Neural progenitor cell (in vitro differentiated cells): ENCODE results near the gene CEP120. TPM values are rescaled to one million over a fixed set of nuclear protein-coding genes. Genes with fewer than 3 reads are reported as not detected.

Experiments used
- DNase-seq: peaks from one replicate; pipeline ENCODE4 v3.0.0-alpha.2; 2016; ENCODE audit warnings: low spot score
- H2AFZ ChIP-seq: fragments of 200-600 bp; sonication (generic); replicated peaks from 2 replicates; pipeline ENCODE4 v1.6.1; 2016; ENCODE audit warnings: antibody characterized with exemption
- H3F3A ChIP-seq: fragments of 200-600 bp; sonication (generic); 2 replicates; pipeline ENCODE4 v1.6.1; 2016; ENCODE audit warnings: antibody characterized with exemption, low read depth
- H3K27ac ChIP-seq: fragments of 200-600 bp; sonication (generic); 2 replicates; pipeline ENCODE4 v1.5.1; 2016; ENCODE audit warnings: mild to moderate bottlenecking
- H3K27me3 ChIP-seq: fragments of 200-600 bp; sonication (generic); 2 replicates; pipeline ENCODE4 v1.6.1; 2016; ENCODE audit warnings: mild to moderate bottlenecking, moderate library complexity
- H3K36me3 ChIP-seq: fragments of 200-600 bp; sonication (generic); 2 replicates; pipeline ENCODE4 v1.5.1; 2016
- H3K4me1 ChIP-seq: fragments of 200-600 bp; sonication (generic); 2 replicates; pipeline ENCODE4 v1.6.1; 2016; ENCODE audit warnings: mixed run types
- H3K4me2 ChIP-seq: fragments of 200-600 bp; sonication (generic); 2 replicates; pipeline ENCODE4 v1.6.1; 2016
- H3K4me3 ChIP-seq: fragments of 200-600 bp; sonication (generic); 2 replicates; pipeline ENCODE4 v1.5.1; 2016
- H3K79me2 ChIP-seq: fragments of 200-600 bp; sonication (generic); 2 replicates; pipeline ENCODE4 v1.6.1; 2016; ENCODE audit warnings: low read depth
- H3K9ac ChIP-seq: fragments of 200-600 bp; sonication (generic); 2 replicates; pipeline ENCODE4 v1.6.1; 2016
- H3K9me3 ChIP-seq: fragments of 200-600 bp; sonication (generic); 2 replicates; pipeline ENCODE4 v1.5.1; 2016; ENCODE audit warnings: low read depth
- H4K20me1 ChIP-seq: fragments of 200-600 bp; sonication (generic); 2 replicates; pipeline ENCODE4 v1.6.1; 2016; ENCODE audit warnings: low read depth
- H3K27ac Mint-ChIP-seq: 3 replicates; pipeline ENCODE4 v1.8.0; 2021; ENCODE audit warnings: mixed read lengths
- H3K27me3 Mint-ChIP-seq: 2 replicates; pipeline ENCODE4 v1.8.0; 2022; ENCODE audit warnings: low read depth, mild to moderate bottlenecking, inconsistent platforms, moderate library complexity, mixed read lengths; ENCODE audit not compliant: insufficient read depth
- H3K36me3 Mint-ChIP-seq: 3 replicates; pipeline ENCODE4 v1.8.0; 2021; ENCODE audit warnings: mixed read lengths
- H3K4me1 Mint-ChIP-seq: 3 replicates; pipeline ENCODE4 v1.8.0; 2021; ENCODE audit warnings: mixed read lengths
- H3K4me3 Mint-ChIP-seq: 3 replicates; pipeline ENCODE4 v1.8.0; 2021; ENCODE audit warnings: mild to moderate bottlenecking, moderate library complexity, mixed read lengths
- H3K9me3 Mint-ChIP-seq: 3 replicates; pipeline ENCODE4 v1.8.0; 2020; ENCODE audit warnings: mixed read lengths
- EZH2 ChIP-seq: fragments of 200-600 bp; sonication (generic); IDR thresholded peaks from 2 replicates; pipeline ENCODE4 v1.6.1; 2017; ENCODE audit warnings: antibody characterized with exemption, mild to moderate bottlenecking, moderate library complexity
- EZH2phosphoT487 ChIP-seq: fragments of 200-600 bp; sonication (generic); IDR thresholded peaks from 2 replicates; pipeline ENCODE4 v1.6.1; 2017; ENCODE audit warnings: antibody characterized with exemption
- total RNA-seq: library from RNA; depleted of rRNA; stranded (reverse); fragments of >200 nt; gene quantifications from 2 replicates; pipeline ENCODE4 v1.2.3, GENCODE V29; 2015; ENCODE audit warnings: low replicate concordance
- TF ChIP-seq, protein P1 (sequence below): fragments of 200-600 bp; sonication (generic); IDR thresholded peaks from 2 replicates; pipeline ENCODE4 v1.5.1; 2017; ENCODE audit warnings: antibody characterized with exemption, mild to moderate bottlenecking

The CEP120 gene
- total RNA-seq, 1 donor from 2014 or later: 38.5 TPM

GRCh38 chr5:123365156-123365555 is 58.0 kb downstream of the CEP120 start:
- Mint-ChIP-seq H3K4me1 (no peaks in the 10 kb centered on the region), H3K4me3 (no peak overlapping the region), H3K9me3 (no peaks in the 10 kb centered on the region), H3K27ac (no peak overlapping the region), H3K36me3 (peaks cover 8% of the 10 kb centered on the region), H3K27me3 (peaks cover 2% of the 10 kb centered on the region)
- Histone ChIP-seq H3K4me2 (no peak overlapping the region), H3K4me3 (no peak overlapping the region), H3K27ac (no peak overlapping the region), H2AFZ (no peak overlapping the region), H3K4me1 (no peaks in the 10 kb centered on the region), H3F3A (no peaks in the 10 kb centered on the region), H3K27me3 (no peaks in the 10 kb centered on the region), H4K20me1 (no peaks in the 10 kb centered on the region), H3K79me2 (no peaks in the 10 kb centered on the region), H3K36me3 (peaks cover 13% of the 10 kb centered on the region), H3K9ac (no peak overlapping the region), H3K9me3 (no peaks in the 10 kb centered on the region)
- TF ChIP-seq EZH2phosphoT487 (no peak), EZH2 (no peak)
- TF ChIP-seq, protein P1, sequence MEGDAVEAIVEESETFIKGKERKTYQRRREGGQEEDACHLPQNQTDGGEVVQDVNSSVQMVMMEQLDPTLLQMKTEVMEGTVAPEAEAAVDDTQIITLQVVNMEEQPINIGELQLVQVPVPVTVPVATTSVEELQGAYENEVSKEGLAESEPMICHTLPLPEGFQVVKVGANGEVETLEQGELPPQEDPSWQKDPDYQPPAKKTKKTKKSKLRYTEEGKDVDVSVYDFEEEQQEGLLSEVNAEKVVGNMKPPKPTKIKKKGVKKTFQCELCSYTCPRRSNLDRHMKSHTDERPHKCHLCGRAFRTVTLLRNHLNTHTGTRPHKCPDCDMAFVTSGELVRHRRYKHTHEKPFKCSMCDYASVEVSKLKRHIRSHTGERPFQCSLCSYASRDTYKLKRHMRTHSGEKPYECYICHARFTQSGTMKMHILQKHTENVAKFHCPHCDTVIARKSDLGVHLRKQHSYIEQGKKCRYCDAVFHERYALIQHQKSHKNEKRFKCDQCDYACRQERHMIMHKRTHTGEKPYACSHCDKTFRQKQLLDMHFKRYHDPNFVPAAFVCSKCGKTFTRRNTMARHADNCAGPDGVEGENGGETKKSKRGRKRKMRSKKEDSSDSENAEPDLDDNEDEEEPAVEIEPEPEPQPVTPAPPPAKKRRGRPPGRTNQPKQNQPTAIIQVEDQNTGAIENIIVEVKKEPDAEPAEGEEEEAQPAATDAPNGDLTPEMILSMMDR: no peak
- no peak for DNase-seq

GRCh38 chr5:123364441-123365155 is 58.6 kb downstream of the CEP120 start:
- Histone ChIP-seq H3K4me2 (no peak overlapping the region), H4K20me1 (no peaks in the 10 kb centered on the region), H3K27me3 (no peaks in the 10 kb centered on the region), H3K27ac (no peak overlapping the region), H3K79me2 (no peaks in the 10 kb centered on the region), H3K4me1 (no peaks in the 10 kb centered on the region), H3K9ac (no peak overlapping the region), H3K4me3 (no peak overlapping the region), H3K36me3 (peaks cover 14% of the 10 kb centered on the region), H3K9me3 (no peaks in the 10 kb centered on the region), H3F3A (no peaks in the 10 kb centered on the region), H2AFZ (no peak overlapping the region)
- no peaks in the 10 kb centered on the region for H3K9me3 Mint-ChIP-seq
- TF ChIP-seq EZH2: no peak
- no peak for TF ChIP-seq EZH2phosphoT487
- TF ChIP-seq, protein P1: no peak
- no peak overlapping the region for H3K4me3 Mint-ChIP-seq
- DNase-seq: no peak
- H3K27me3 Mint-ChIP-seq: peaks cover 2% of the 10 kb centered on the region
- no peak overlapping the region for H3K27ac Mint-ChIP-seq
- H3K4me1 Mint-ChIP-seq: no peaks in the 10 kb centered on the region
- peaks cover 10% of the 10 kb centered on the region for H3K36me3 Mint-ChIP-seq

GRCh38 chr5:123360910-123361309 is 62.3 kb downstream of the CEP120 start:
- Histone ChIP-seq H4K20me1 (no peaks in the 10 kb centered on the region), H3K9me3 (peaks cover 6% of the 10 kb centered on the region), H3K4me2 (no peak overlapping the region), H3K4me3 (no peak overlapping the region), H2AFZ (no peak overlapping the region), H3K27ac (no peak overlapping the region), H3K36me3 (peaks cover 26% of the 10 kb centered on the region), H3K79me2 (no peaks in the 10 kb centered on the region), H3K27me3 (no peaks in the 10 kb centered on the region), H3K9ac (no peak overlapping the region), H3F3A (no peaks in the 10 kb centered on the region), H3K4me1 (no peaks in the 10 kb centered on the region)
- Mint-ChIP-seq H3K27me3 (peaks cover 2% of the 10 kb centered on the region), H3K27ac (no peak overlapping the region), H3K4me3 (no peak overlapping the region), H3K36me3 (peaks cover 30% of the 10 kb centered on the region), H3K4me1 (no peaks in the 10 kb centered on the region), H3K9me3 (peaks cover 9% of the 10 kb centered on the region)
- no peak for TF ChIP-seq EZH2phosphoT487
- TF ChIP-seq EZH2: no peak
- TF ChIP-seq, protein P1: no peak
- no peak for DNase-seq
